ENCODE data around the gene DCDC1.
"Not testable (repeated sequence)": the region's sequence is repeated elsewhere in the genome, so short reads cannot be mapped to it uniquely, and the experiment has no call there.

Gene DCDC1

DNA sequence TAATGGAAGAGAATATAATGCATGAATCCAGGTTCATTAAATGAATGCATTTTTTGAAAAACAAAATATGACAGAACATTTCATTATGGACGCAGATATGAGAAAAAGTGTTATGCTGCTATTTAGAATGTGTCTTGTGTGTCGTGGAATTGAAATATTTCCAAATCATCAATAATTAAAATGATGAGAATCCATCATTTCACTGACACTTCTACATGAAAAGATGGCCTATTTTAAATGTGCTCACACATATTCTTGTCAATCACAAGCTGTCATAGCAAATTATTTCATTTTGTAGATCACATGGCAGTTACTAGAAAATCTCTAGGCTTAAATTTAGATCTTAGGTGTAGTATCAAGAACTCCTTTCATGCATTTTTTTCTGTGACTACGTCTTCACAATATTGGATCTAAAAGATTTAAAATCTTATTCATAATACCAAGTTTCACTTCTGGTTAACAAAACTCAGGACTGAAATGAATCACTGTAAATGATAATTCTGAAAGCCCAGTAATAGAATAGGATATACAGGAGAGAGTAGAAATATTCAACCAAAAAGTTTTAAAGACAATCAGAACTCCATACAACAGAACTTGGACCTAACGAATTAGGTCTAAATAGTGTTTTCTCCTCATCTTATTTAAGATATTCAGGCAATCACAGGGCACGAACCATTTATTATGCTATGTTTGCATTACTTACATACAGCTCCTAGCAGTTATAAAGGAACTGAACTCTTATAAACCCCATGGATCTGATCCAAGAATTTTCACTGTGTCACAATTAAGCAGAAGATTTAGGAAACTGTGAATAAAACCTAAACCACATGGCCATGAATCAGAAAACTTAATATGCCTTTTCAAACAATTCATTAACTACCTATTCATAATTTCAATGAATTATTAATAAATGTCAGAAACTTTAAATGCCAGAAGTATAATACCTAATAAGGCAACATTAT, 67.7 kb downstream of the DCDC1 start:
- H3K4me3 ChIP-seq (ENCODE audit: low read length) = no peak overlapping the region
- TF ChIP-seq CTCF (conservative IDR thresholded peaks at IDR 0.05; ENCODE audit: low read length) = no peak
- DNase-seq (ENCODE audit: low read depth) = no peak

GRCh38 chr11:31295308-31295707, 74.2 kb downstream of the DCDC1 start:
- no peak for TF ChIP-seq CTCF (conservative IDR thresholded peaks at IDR 0.05; ENCODE audit: low read length)
- DNase-seq (ENCODE audit: low read depth) = no peak
- H3K4me3 ChIP-seq (ENCODE audit: low read length) = no peak overlapping the region

- DNase-seq (ENCODE audit: low read depth); H3K4me3 ChIP-seq (ENCODE audit: low read length): not testable (repeated sequence)
Observed at GRCh38 chr11:31273527-31273926, 96.0 kb downstream of the DCDC1 start.

GRCh38 chr11:31267720-31268119, 101.8 kb downstream of the DCDC1 start:
- DNase-seq (ENCODE audit: low read depth) = no peak
- no peak for TF ChIP-seq CTCF (conservative IDR thresholded peaks at IDR 0.05; ENCODE audit: low read length)
- H3K4me3 ChIP-seq (ENCODE audit: low read length) = no peak overlapping the region

DNA sequence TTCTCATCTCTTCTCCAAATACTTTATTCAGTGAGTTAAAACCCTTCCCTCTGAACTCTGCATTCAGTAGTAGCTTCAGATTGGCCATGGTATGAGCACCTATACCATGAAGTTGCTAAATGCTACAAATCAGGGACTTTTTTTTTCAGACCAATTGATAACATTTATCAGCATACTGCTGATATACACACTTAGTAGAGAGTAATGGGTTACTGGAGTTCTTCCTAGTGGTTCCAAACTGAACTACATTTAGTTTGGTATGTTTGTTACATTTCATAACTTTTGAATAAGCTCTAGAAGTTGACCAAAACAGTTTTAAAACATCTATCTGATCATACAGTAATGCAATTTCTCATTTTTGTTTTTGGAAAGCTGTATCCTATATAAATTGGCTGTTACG, 104.7 kb downstream of the DCDC1 start:
- TF ChIP-seq CTCF (conservative IDR thresholded peaks at IDR 0.05; ENCODE audit: low read length) = no peak
- DNase-seq (ENCODE audit: low read depth) = no peak
- no peak overlapping the region for H3K4me3 ChIP-seq (ENCODE audit: low read length)

- TF ChIP-seq CTCF (conservative IDR thresholded peaks at IDR 0.05; ENCODE audit: low read length) = no peak
- H3K4me3 ChIP-seq (ENCODE audit: low read length) = no peak overlapping the region
- peak; percentile 72 for DNase-seq (ENCODE audit: low read depth)
Observed at GRCh38 chr11:31262761-31263160, 106.8 kb downstream of the DCDC1 start.

- TF ChIP-seq CTCF (conservative IDR thresholded peaks at IDR 0.05; ENCODE audit: low read length) = no peak
- H3K4me3 ChIP-seq (ENCODE audit: low read length) = no peak overlapping the region
- DNase-seq (ENCODE audit: low read depth) = no peak
Observed at GRCh38 chr11:31259797-31260196, 109.7 kb downstream of the DCDC1 start.
